OCI-LY3 (cell line): Measurements from ENCODE around the gene NAP1L1.

ENCODE experiments used
- CTCF ChIP-seq: fragments of 200-600, 300-600 bp; sonication (generic); IDR thresholded peaks from 2 replicates; pipeline ENCODE4 v1.5.1; 2014; ENCODE audit warnings: antibody characterized with exemption, low read length, low read depth
- EZH2phosphoT487 ChIP-seq: fragments of 200-600 bp; shearing (Covaris generic); IDR thresholded peaks from 2 replicates; pipeline ENCODE4 v1.6.1; 2018; ENCODE audit warnings: antibody characterized with exemption, mixed run types, low read depth

GRCh38 chr12:76080729-76081415 lies 3.6 kb downstream of the NAP1L1 start:
- TF ChIP-seq CTCF (no peak; the same call in 1 of the 2 replicates), EZH2phosphoT487 (no peak)
